Measurements from ENCODE around the gene MRPL11.
"Not testable (repeated sequence)": the region's sequence is repeated elsewhere in the genome, so short reads cannot be mapped to it uniquely, and the experiment has no call there.

The MRPL11 gene

DNA sequence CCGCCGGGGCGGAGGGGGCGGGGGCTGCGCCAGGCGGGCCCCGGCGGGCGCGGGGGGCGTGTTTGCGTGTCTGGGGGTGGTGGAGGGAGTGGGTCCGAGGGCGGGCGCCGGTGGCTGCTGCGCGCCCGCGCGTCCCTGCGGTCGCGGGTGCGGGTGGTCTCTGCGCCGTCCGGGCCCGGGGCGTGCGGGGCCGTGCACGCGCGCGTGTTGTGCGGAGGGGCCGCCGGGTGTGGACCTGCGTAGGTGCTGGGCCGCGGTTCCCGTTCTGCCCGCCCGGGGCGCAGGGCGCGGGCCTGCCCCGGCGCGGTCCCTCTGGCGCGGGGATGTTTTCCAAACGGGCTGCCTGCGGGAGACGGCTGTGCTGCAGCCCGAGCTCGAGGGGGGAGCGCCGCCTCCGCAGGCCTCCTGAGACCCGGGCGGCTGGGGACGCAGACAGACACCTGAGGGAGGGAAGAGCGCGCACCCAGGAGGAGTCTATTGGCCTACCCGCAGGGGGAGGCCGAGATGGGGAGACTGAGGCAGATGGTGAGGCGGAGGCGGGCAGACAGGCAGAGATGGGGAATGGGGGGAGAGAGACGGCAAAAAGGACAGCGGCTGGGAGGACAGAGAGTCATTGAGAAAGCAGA is 28.5 kb upstream of the MRPL11 start:
- DNase-seq (ENCODE audit: low read depth in 2 of 2): no peak

DNA sequence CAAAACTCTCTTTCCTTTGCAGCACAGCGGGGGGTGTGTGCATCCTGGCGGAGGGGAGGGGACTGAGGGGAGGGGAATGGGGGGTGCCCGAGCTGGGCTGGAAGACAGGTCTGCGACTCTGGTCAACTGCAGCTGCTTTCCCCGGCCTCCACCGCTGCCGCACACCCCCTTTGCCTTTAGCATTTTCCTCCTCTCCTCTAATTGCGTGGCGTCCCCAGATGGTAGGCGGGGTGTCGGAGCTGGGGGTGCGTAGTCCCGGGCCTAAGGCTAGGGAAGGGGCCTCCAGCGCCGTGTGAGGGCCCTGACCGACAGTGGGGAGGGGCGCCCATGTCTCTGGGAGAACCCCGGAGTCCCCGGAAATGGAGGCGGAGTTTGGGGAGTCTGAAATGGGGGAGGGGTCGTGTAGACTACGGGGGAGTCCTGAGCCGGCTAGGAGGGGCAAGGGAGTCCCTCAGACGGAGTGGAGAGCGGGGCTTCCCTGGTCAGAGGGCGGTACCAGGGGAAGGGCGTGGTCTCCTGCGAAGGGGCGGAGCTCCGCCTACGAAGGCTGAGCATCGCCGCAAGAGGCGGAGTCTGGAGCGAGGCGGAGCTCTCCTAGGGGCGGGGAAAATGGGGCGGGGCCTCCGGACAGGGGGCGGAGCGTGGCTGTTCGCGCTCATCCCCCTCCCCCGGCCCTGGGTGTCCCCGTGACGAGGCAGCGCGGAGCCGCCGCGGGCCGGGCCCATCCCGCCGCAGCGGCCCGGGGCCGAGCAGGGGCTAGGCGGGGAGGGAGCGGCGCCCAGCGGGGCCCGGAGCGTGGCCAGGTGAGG is 27.8 kb upstream of the MRPL11 start, which contains the start of gene PELI3:
Gene PELI3, plus strand, starts transcription at position 681 of the 809 bp plus-strand sequence. CDS start 1,224 bp downstream, outside the sequence.
- peak; percentile 93 for DNase-seq (ENCODE audit: low read depth in 2 of 2)

DNA sequence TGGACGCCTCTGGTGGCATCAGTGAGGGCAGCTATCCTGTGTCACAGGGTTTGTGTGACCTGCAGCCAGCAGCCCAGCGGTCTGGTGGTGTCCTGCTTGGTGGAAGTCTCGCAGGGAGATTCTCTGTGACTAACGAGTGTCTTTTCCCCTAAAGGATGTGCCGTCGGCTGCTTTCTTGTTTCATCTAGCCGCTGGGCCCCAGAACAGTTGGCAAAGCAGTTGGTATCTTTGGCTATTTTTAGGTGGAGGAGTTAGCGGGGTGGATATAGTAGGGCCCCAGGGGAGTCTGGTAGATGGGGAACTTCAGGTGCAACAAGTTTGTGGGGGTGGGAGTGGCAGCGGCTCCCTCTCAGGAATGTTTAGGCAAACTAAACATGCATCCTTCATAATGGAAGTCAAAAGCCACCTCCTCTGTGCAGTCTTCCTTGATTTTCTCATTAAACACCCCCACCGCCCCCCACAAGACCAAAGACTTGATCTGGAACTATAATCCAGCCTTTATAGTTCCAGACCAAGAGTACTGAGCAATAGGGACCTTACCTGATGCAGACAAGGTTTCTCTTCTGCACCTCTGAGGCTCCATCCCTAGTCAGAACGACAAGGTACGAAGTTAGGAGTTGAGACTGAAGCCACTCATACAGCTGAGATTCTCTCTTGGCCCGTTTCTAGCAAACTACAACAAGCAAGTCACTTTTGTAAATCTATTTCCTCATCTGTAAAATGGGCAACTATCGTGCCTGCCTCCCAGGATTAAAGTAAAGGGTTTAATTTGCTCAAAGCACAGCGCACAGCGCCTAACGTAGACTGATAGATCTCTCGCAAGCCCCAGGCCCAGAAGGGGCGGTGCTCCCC is 27.0 kb upstream of the MRPL11 start:
- no peak for DNase-seq (ENCODE audit: low read depth in 2 of 2)

DNA sequence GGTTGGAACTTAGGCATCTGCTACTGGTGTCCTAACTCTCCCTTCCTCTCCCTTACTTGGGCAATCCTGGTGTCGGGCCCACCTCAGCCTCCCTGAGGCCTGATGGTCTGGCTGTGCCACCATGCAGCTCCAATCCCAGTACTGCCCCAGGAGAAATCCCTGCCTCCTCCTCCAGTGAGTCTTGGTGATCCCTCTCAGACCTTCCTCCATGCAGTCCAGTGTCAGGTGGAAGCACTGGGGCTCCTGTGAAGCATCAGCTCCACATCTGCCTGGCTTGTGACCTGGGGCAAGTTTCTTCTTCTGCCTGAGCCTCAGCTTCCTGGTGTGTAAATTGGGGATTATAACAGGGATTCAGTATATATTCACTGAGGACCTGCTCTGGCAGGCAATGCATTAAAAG is 26.3 kb upstream of the MRPL11 start:
- DNase-seq (ENCODE audit: low read depth in 2 of 2): no peak

DNA sequence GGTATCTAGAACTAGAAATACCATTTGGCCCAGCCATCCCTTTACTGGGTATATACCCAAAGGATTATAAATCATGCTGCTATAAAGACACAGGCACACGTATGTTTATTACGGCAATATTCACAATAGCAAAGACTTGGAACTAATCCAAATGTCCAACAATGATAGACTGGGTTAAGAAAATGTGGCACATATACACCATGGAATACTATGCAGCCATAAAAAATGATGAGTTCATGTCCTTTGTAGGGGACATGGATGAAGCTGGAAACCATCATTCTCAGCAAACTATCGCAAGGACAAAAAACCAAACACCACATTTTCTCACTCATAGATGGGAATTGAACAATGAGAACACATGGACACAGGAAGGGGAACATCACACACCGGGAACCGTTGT is 25.5 kb upstream of the MRPL11 start:
- DNase-seq (ENCODE audit: low read depth in 2 of 2): not testable (repeated sequence)

DNA sequence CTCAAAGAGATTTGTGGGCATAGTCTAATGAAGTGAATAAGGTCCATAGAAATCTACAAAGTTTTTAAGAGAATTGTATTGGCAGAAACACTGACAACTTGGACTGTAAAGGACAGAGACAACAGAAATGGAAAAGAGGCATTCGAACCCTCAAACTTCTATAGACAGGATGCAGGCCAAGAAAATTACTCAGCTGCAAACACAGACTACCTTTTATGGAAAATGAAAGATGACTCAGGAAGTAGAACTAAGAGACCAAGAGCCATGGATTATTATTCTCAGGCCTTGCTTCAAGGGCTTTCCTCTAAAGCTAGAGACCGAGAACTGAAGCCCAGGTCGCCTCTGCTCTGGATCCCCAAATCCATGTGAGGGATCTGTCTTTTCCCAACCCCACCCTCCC is 24.3 kb upstream of the MRPL11 start:
- DNase-seq (ENCODE audit: low read depth in 2 of 2): no peak

DNA sequence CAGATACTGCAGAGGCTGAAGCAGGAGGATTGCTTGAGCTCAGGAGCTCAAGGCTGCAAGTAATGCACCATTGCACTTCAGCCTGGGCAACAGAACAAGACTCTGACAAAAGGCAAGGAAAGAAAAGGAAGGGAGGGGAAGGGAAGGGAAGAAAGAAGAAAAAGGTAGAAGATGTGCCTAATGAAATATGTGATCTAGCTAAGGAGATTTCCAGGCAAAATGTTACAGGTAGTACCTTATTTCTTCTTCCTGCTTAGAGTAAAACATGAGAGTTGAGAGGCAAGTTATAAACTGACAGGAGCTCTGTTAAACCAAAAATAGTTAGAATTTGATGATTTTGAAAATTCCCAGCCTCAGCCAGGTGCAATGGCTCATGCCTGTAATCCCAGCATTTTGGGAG is 23.4 kb upstream of the MRPL11 start:
- DNase-seq (ENCODE audit: low read depth in 2 of 2): no peak

DNA sequence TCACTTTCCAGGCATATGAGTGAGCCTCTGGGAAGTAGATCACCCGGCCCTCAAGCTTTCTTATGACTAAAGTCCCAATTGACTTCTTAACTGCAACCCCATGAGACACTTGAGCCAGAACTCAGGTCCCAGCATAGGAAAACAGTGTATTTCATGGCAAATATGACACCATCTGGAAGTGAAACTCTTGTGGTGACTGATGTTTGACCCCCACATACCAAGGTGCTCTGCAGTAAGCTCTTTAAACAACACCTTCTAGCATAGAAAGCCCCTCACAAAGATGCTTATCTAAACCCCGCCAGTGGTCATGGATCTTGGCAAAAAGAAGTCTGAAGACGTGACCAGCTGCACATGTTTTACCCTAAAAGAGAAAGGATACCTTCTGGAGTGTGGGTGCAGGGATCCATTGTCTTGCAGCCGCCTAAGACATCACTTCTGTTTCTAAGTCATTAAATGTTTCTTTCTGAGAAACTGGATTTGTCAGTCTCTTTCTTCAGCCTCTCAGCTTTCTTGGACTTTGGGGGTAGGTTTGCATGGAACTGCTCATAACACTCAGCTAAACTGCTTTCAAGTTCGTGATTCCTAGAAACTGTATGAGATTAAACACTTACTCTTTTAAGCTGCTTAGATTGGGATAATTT is 20.6 kb upstream of the MRPL11 start:
- no peak for DNase-seq (ENCODE audit: low read depth in 2 of 2)

DNA sequence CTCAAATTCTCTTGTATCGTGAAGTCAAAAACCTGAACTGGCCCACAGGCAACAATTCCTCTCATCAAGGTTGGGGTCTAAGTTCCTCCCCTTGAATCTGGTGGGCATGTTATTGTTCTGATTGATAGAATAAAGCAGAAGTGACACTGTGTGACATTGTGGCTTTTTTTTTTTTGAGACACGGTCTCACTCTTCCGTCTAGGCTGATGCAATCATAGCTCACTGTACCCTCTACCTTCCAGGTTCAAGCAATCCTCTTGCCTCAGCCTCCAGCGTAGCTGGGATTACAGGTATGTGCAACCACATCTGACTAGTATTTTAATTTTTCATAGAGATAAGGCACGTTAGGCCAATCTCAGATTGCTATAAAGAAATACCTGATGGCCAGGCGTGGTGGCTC is 19.2 kb upstream of the MRPL11 start:
- DNase-seq (ENCODE audit: low read depth in 2 of 2): no peak

DNA sequence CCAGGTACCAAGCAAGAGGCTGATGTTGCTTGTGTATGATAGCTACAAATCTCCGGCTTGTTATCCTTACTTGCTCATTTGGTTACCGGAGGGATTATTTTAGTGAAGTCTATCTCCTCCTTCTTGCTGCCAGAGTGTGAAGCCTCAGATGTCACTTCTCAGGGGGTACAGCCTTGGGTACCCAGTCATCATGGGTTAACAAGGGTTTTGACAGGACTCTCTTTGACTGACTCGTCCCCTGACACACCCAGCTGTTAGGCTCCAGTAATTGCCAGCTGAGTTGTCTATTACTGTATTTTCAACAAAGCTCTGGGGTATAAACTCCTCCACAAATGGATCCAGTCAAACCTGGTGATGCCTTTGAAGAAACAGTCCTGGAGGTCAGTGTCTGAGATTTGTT is 16.2 kb upstream of the MRPL11 start:
- no peak for DNase-seq (ENCODE audit: low read depth in 2 of 2)

DNA sequence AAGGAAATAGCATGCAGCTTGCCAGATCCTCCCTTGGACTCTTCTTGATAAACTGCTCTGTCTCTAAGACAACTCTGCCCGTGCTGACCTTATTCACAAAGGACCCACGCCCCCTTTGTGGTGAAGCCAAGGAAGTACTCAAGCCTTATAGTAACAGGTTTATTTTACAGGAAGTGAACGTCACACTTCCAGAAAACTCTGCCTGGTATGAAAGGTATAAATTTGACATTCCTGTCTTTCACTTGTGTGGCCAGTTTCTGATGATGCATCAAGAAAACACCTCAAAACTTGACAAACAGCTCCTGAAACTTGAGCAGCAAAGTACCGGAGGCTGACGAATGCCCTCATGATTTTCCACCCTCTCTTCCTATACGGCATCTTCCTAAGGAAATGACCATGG is 15.6 kb upstream of the MRPL11 start:
- no peak for DNase-seq (ENCODE audit: low read depth in 2 of 2)

DNA sequence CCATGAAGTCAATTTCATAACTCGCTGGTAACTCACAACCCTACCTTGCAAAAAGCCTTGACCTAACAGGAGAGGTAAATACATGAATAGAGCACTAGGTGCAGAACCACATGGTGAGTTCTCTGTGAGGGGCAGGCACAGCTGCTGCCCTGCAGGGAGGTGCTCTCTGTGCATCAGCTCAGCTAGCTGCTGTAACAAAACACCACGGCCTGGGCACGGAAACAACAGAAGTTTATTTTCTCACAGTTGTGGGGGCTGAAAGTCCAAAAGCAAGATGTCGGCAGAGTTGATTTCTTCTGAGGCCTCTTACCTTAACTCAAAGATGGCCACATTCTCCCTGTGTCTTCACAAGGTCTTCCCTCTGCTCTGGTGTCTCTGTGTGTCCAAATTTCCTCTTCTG is 13.0 kb upstream of the MRPL11 start:
- DNase-seq (ENCODE audit: low read depth in 2 of 2): no peak

DNA sequence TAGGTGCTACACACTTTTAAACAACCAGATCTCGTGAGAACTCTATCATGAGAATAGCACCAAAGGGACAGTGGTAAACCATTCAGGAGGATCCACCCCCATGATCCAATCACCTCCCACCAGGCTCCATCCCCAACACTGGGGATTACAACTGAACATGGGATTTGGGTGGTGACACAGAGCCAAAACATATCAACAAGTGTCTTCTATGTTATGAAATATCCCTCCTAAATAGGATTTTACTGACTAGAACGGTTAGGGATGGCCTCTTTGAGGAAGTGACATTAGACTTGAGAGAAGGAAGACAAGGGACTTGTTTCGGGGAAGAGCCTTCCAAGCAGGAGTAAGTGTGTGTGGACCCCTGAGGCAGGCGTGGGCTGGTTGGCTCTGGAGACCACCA is 11.9 kb upstream of the MRPL11 start:
- no peak for DNase-seq (ENCODE audit: low read depth in 2 of 2)

DNA sequence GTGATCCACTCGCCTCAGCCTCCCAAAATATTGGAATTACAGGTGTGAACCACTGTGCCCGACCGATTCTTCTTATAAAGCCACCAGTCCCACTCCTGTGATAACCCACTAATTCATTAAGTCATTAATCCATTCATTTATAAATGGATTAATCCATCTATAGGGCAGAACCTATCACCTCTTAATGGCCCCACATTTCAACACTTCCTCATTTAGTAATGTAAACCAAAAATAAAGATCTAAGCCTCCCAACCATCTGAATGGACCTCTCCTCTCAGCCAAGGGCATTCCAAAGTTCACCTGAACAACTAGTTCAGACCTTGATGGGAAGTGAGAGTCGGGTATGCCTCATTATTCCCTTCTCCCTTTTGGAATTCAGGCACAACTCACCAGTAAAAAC is 9.9 kb upstream of the MRPL11 start:
- DNase-seq (ENCODE audit: low read depth in 2 of 2): no peak

DNA sequence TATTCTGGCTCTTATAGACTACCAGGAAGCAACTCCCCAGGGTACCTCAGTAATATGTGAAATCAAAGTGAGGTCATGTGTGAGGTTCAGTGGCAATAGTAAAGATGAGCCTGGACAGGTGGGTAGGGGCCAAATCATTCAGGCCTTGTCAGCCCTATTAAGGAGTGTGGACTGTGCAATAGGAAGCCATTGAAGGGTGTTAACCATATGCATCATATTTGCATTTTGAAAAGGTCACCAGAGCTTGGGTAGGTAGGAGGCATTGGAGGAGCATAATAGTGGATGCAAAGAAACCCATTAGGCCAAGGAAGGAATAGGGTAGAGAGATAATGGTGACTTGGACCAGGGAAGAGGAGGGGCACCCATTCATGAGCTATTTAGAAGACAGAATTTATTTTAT is 8.4 kb upstream of the MRPL11 start:
- no peak for DNase-seq (ENCODE audit: low read depth in 2 of 2)

DNA sequence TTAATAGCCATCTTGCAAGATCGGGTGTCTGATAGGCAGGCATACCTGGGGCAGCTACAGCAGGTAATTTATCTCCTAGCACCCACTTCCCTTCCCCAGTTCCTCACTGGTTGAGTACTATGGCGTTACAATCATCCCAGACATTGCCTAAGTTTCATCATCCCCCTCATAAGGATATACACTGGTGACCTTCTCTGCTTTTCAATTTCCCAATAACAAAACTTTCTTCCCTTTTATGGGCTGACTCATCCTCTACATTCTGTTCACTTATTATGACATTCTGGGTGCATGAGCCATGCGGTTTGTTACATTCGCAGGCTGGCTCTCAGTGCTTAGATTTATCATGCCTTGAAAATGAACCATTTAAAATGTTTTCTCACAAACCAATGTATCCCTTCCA is 5.0 kb upstream of the MRPL11 start:
- no peak for DNase-seq (ENCODE audit: low read depth in 2 of 2)

DNA sequence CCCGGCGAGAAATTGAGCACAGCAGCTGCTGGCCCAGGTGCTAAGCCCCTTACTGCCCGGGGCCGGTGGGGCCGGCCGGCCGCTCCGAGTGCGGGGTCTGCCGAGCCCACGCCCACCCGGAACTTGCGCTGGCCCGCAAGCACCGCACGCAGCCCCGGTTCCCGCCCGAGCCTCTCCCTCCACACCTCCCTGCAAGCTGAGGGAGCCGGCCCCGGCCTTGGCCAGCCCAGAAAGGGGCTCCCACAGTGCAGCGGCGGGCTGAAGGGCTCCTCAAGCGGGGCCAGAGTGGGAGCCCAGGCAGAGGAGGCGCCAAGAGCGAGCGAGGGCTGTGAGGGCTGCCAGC is 2.3 kb upstream of the MRPL11 start:
- DNase-seq (ENCODE audit: low read depth in 2 of 2): not testable (repeated sequence)

DNA sequence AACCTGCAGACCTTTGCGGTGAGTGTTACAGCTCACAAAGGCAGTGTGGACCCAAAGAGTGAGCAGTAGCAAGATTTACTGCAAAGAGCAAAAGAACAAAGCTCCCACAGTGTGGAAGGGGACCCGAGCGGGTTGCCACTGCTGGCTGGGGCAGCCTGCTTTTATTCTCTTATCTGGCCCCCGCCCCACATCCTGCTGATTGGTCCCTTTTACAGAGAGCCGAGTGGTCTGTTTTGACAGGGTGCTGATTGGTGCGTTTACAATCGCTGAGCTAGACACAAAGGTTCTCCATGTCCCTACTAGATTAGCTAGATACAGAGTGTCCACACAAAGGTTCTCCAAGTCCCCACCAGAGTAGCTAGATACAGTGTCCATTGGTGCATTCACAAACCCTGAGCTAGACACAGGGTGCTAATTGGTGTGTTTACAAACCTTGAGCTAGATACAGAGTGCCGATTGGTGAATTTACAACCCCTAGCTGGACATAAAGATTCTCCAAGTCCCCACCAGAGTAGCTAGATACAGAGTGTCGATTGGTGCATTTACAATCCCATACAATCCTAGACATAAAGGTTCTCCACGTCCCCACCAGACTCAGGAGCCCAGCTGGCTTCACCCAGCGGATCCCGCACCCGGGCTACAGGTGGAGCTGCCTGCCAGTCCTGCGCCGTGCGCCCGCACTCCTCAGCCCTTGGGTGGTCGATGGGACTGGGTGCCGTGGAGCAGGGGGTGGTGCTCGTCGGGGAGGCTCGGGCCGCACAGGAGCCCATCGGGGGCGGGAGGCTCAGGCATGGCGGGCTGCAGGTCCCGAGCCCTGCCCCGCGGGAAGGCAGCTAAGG is 1.7 kb upstream of the MRPL11 start:
- DNase-seq (ENCODE audit: low read depth in 2 of 2): not testable (repeated sequence)

DNA sequence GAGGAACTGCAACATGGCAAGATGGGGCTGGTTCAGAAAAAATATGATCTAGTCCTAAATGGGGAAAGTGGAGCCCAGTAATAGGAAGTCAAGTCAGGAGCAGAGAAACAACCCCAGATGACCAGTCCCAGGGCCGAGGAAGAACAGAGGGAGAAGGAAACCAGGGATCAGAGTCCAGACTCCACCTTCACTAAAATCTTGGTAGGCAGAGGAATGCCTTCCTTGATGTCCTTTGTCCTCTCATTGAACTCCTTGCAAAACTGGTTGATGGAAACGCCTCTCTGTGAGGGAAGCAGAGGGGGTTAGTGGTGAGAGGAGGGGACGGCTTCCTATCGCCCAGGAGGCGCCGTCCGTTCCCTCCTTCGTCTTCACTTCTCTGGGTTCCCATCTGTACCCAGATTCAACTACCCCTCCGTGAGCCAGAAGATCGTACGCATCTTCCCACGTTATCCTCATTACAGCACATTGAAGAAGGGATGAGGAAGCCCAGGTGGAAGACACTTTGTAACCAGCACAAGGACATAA is 607 bp downstream of the MRPL11 start:
- no peak for DNase-seq (ENCODE audit: low read depth in 2 of 2)

DNA sequence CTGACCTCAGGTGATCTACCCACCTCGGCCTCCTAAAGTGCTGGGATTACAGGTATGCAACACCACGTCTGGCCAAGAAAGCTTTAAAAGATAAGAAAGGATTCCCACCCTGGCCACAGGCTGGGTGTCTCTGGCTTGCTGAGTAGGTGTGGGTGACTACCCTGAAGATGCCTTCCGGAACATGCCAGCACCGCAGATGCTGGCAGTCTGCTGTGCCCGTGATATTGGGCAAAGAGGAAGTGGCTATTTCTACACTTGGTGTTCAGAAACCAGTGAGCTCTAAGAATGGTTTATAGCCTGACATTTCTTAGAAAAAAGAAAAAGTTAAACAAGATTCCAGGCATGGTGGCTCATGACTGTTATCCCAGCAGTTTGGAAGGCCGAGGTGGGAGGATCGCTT is 6.1 kb downstream of the MRPL11 start:
- DNase-seq (ENCODE audit: low read depth in 2 of 2): no peak

DNA sequence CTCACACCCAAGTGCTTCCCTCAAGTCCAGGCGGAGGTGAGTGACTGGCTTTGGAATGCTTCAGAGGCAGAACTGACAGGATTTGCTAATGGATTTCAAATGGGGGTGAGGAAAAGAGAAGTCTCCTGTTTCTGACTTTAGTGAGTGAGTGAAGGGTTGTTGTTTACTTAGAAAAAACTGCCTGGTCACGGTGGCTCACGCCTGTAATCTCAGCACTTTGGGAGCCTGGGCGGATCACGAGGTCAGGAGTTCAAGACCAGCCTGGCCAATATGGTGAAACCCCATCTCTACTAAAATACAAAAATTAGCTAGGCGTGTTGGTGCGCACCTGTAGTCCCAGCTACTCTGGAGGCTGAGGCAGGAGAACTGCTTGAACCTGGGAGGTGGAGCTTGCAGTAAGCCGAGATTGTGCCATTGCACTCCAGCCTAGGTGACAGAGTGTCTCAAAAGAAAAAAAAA is 6.7 kb downstream of the MRPL11 start:
- not testable (repeated sequence) for DNase-seq (ENCODE audit: low read depth in 2 of 2)
